HS-5 (cell line): ENCODE measurements around the gene STH.

Experiments
- DNase-seq: peaks from one replicate; pipeline ENCODE4 v3.0.0-alpha.2; 2012; ENCODE audit warnings: low read depth

STH gene

GRCh38 chr17:45967378-45967777 is 31.7 kb upstream of the STH start:
- no peak for DNase-seq

- no peak for DNase-seq
These were observed 30.3 kb upstream of the STH start for GRCh38 chr17:45968732-45969131.

- DNase-seq, result no peak
These were observed 29.3 kb upstream of the STH start for GRCh38 chr17:45969726-45970125.

GRCh38 chr17:45970659-45971058 is 28.4 kb upstream of the STH start:
- no peak for DNase-seq

- no peak for DNase-seq
These were observed 27.3 kb upstream of the STH start for GRCh38 chr17:45971698-45972141.

- DNase-seq, result no peak
These were observed 26.5 kb upstream of the STH start for GRCh38 chr17:45972531-45972930.

GRCh38 chr17:45973099-45973780 is 25.8 kb upstream of the STH start:
- DNase-seq, result no peak

- no peak for DNase-seq
These were observed 24.8 kb upstream of the STH start for GRCh38 chr17:45973946-45974859.

- DNase-seq, result no peak
These were observed 24.0 kb upstream of the STH start for GRCh38 chr17:45974916-45975630.

GRCh38 chr17:45975640-45976295 is 23.3 kb upstream of the STH start:
- DNase-seq, result no peak

GRCh38 chr17:45976391-45976754 is 22.7 kb upstream of the STH start:
- DNase-seq, result no peak

- no peak for DNase-seq
These were observed 22.1 kb upstream of the STH start for GRCh38 chr17:45976755-45977505.

- no peak for DNase-seq
These were observed 21.6 kb upstream of the STH start for GRCh38 chr17:45977506-45977824.

- DNase-seq, result no peak
These were observed 20.9 kb upstream of the STH start for GRCh38 chr17:45977976-45978626.

- no peak for DNase-seq
These were observed 19.9 kb upstream of the STH start for GRCh38 chr17:45979137-45979536.

- no peak for DNase-seq
These were observed 18.2 kb upstream of the STH start for GRCh38 chr17:45980855-45981254.

- DNase-seq, result no peak
These were observed 17.7 kb upstream of the STH start for GRCh38 chr17:45981306-45981705.

- DNase-seq, result no peak
These were observed 16.0 kb upstream of the STH start for GRCh38 chr17:45982791-45983613.

- DNase-seq, result no peak
These were observed 15.3 kb upstream of the STH start for GRCh38 chr17:45983614-45984310.

GRCh38 chr17:45984368-45984767 is 14.7 kb upstream of the STH start:
- no peak for DNase-seq
